Measurements from ENCODE around the gene EPB41L4B.
"Not testable (repeated sequence)": the region's sequence is repeated elsewhere in the genome, so short reads cannot be mapped to it uniquely, and the experiment has no call there.

The EPB41L4B gene

DNA sequence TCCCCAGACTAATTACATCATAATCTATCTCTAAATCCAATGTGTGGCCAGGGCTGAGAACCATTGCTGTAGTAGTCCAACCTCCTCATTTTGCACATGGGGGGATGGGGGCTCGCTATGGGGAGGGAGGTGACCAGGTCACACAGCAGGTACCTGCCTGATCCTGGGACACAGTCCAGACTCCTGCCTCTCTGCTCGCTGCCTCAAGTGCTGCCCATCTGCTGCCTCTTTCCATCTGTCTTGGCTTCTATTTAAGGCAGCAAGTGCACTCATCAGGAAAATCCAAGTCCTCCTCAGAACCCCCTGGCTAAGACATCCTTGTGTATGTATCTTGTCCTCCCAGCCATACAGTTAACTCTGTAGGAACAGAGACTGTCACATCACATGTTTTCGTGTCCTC lies 96.1 kb downstream of the EPB41L4B start:
- in situ Hi-C loops (cut with MboI; ENCODE audit: low sequenced_read_pairs, unreplicated experiment), result no loop called here
- TF ChIP-seq, protein P1, sequence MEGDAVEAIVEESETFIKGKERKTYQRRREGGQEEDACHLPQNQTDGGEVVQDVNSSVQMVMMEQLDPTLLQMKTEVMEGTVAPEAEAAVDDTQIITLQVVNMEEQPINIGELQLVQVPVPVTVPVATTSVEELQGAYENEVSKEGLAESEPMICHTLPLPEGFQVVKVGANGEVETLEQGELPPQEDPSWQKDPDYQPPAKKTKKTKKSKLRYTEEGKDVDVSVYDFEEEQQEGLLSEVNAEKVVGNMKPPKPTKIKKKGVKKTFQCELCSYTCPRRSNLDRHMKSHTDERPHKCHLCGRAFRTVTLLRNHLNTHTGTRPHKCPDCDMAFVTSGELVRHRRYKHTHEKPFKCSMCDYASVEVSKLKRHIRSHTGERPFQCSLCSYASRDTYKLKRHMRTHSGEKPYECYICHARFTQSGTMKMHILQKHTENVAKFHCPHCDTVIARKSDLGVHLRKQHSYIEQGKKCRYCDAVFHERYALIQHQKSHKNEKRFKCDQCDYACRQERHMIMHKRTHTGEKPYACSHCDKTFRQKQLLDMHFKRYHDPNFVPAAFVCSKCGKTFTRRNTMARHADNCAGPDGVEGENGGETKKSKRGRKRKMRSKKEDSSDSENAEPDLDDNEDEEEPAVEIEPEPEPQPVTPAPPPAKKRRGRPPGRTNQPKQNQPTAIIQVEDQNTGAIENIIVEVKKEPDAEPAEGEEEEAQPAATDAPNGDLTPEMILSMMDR (IDR thresholded peaks at IDR 0.05; ENCODE audit: borderline replicate concordance, control extremely low read depth, extremely low read depth, insufficient read depth, missing control alignments), result no peak
- no peak for DNase-seq (ENCODE audit: low spot score)

DNA sequence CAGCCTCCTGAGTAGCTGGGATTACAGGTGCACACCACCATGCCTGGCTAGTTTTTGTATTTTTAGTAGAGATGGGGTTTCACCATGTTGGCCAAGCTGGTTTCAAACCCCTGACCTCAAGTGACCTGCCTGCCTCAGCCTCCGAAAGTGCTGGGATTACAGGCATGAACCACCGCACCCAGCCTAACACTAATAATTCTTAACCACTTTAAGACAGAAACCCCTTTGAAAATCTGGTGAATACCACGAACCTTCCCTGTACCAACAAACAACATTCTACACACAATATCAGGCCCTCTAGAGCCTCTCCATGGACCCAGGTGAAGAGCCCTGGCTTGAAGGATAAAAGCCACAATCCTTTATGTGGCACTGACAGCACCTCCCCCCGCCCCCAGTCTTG lies 102.6 kb downstream of the EPB41L4B start:
- peak; percentile 10 for DNase-seq (ENCODE audit: low spot score)
- in situ Hi-C loops (cut with MboI; ENCODE audit: low sequenced_read_pairs, unreplicated experiment), result not testable (repeated sequence)

DNA sequence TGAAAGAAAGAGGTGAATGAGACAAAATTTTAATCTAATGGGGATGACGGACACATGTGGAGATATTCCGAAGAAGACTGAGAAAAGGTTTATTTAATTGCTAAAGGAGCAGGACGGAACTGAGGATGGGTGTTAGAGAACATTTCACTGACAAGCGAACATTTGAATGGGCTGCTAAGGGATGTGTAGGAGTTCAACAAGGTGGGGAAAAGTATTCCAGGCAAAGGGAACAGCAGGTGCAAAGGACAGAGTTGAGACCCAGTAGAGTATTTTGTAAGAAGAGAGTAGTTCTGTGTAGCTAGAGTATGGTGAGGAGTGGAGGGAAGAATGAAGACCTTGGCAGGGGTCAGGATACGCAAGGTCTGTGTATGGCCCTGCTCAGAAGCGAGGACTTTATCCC lies 106.4 kb downstream of the EPB41L4B start:
- TF ChIP-seq, protein P1 (IDR thresholded peaks at IDR 0.05; ENCODE audit: borderline replicate concordance, control extremely low read depth, extremely low read depth, insufficient read depth, missing control alignments), result no peak
- in situ Hi-C loops (cut with MboI; ENCODE audit: low sequenced_read_pairs, unreplicated experiment), result no loop called here
- DNase-seq (ENCODE audit: low spot score), result no peak

DNA sequence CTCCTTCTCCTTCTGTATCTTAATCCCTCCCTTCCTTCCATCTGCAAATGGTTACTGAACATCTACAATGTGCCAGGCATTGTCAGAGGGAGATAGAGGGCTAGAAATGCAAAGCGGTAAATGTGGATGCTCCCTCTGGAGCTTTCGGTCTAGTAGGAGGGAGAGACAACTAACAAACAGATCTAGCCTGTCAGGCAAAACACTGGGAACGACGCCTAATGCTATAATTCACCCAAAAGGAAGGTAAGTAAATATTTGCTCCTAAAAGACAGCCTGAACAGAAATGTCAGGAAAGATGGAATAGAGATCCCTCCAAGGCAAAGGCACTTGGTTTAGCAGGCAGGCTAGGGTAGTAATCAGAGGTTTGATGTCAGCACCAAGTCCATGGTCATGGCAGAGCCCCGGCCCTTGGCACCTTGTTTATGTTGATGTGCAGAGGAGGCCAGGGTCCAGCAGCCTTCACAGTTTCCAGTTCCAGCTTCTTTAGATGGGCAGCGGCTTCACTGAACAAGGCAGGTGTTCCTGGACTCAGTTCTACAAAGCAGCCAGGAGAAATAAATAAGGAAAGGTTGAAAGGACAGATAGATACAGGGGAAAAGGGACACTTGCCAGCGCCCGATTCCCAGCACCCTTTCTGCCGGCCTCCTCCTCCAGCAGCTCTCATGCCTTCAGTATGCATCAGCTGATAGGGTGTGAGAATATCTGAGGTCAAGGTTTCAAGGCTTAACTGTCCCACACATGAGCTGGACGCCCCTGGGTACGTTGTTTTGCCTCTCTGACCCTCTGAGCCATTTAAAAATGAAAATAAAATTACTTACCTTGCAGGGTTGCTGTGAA lies 107.4 kb downstream of the EPB41L4B start:
- DNase-seq (ENCODE audit: low spot score), result no peak
- in situ Hi-C loops (cut with MboI; ENCODE audit: low sequenced_read_pairs, unreplicated experiment), result no loop called here
- TF ChIP-seq, protein P1 (IDR thresholded peaks at IDR 0.05; ENCODE audit: borderline replicate concordance, control extremely low read depth, extremely low read depth, insufficient read depth, missing control alignments), result no peak

DNA sequence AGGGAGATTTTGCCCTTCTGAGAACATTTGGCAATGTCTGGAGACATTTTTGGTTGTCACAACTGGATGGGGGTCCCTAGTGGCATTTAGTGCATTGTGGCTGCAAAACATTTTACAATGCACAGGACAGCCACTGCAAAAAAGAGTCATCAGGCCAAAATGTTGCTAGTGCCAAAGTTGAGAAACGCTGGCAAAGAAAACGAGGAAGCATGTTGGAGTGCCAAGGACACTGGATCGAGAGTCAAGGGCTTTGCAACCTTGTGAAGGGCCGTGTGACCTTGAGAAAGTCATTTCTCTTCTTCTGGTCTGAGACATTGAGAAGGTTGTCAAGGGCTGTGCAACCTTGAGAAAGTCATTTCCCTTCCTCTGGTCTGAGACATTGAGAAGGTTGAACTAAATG lies 108.1 kb downstream of the EPB41L4B start:
- TF ChIP-seq, protein P1 (IDR thresholded peaks at IDR 0.05; ENCODE audit: borderline replicate concordance, control extremely low read depth, extremely low read depth, insufficient read depth, missing control alignments), result no peak
- in situ Hi-C loops (cut with MboI; ENCODE audit: low sequenced_read_pairs, unreplicated experiment), result no loop called here
- DNase-seq (ENCODE audit: low spot score), result no peak

DNA sequence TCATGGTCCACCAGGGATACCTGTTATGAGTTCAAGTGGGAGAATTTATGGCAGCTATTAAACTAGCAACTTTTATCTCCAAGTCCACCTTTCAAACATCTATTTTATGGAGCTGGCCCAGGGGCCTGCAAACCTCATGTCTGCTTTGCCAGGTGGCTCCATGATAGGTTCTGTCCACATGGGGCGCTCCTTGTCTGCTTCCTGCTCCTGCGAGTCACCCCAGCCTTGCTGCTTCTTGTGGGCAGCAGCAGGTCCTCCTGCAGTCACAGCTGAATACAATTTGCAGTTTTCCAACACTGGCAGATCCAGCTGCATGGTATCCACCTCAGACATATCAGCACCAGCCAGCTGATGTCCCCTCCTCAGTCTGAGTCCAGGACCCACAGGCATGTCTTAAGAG lies 114.2 kb downstream of the EPB41L4B start:
- TF ChIP-seq, protein P1 (IDR thresholded peaks at IDR 0.05; ENCODE audit: borderline replicate concordance, control extremely low read depth, extremely low read depth, insufficient read depth, missing control alignments), result no peak
- no peak for DNase-seq (ENCODE audit: low spot score)
- in situ Hi-C loops (cut with MboI; ENCODE audit: low sequenced_read_pairs, unreplicated experiment), result no loop called here

DNA sequence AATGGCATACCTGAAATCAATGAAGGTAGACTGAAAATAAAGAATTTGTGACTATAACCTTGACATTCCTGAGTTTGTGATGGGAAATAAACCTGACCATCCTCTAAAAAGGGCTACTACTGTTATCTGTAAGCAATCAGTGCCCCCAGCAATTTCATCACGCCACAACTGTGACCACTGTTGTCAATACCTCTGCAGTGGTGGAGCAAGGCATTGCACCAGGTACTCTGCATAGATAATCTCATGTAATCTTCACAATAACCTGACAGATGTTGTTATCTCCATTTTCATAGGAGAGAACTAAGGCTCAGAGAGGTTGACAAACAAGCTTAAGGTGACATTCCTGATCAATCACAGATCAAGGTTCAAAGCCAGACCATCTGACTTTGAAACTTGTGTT lies 115.3 kb downstream of the EPB41L4B start:
- TF ChIP-seq, protein P1 (IDR thresholded peaks at IDR 0.05; ENCODE audit: borderline replicate concordance, control extremely low read depth, extremely low read depth, insufficient read depth, missing control alignments), result no peak
- in situ Hi-C loops (cut with MboI; ENCODE audit: low sequenced_read_pairs, unreplicated experiment), result no loop called here
- no peak for DNase-seq (ENCODE audit: low spot score)
